K562 (cell line): ENCODE results near the gene KPTN. TPM values are rescaled to one million over a fixed set of nuclear protein-coding genes. Genes with fewer than 3 reads are reported as not detected.

Source experiments
- ATAC-seq: fragments of 200-7000 bp; cut with Tn5 transposase; 3 replicates; pipeline ENCODE4 v1.9.1; 2020; ENCODE audit warnings: moderate library complexity
- BruUV-seq: library from RNA; stranded (reverse); fragments of 400-500 nt; replicated peaks from 2 replicates; lab custom pipeline; 2021; lab: Mats Ljungman, UMichigan
- CTCF ChIA-PET: fragments of 300-600 bp; formaldehyde crosslinking; extraction: SDS; loops from one replicate; lab custom pipeline; 2021; ENCODE audit warnings: low intra/inter-chr PET ratio; lab: Yijun Ruan, JAX
- POLR2A ChIA-PET: fragments of 300-600, 350-650 bp; sonication (Branson Sonifier 250); formaldehyde crosslinking; extraction: SDS; loops from one replicate; lab custom pipeline; 2021; ENCODE audit warnings: antibody characterized with exemption, inconsistent platforms; lab: Yijun Ruan, JAX
- DNase-seq, 4 experiments: peaks; one replicate each; pipeline versions ENCODE4 v3.0.0 to v3.0.0-alpha.2; 2011 to 2018; ENCODE audit warnings: low spot score in 3 of 4, mixed read lengths in 3 of 4; ENCODE audit errors: extremely low read depth in 1 of 4
- FAIRE-seq: peaks from 2 replicates; lab custom pipeline; 2011; peaks lifted over from hg19 to GRCh38; lab: Jason Lieb, UNC
- H2AFZ ChIP-seq: 2 replicates; pipeline ENCODE4 v1.6.0; 2011; ENCODE audit warnings: low read depth, low read length, control low read depth, inconsistent platforms
- H3K27ac ChIP-seq: fragments of 200-600 bp; 3 replicates; pipeline ENCODE4 v1.8.0; 2011; ENCODE audit warnings: low read depth, mild to moderate bottlenecking, control low read depth, inconsistent platforms, low read length, moderate library complexity, mixed read lengths; ENCODE audit errors: extremely low read depth
- H3K27me3 ChIP-seq, 2 experiments: fragments of 300-600 bp in 1 of 2; 2 replicates in 1 of 2; 3 replicates in 1 of 2; pipeline versions ENCODE4 v1.6.0 to v1.8.0; 2011; ENCODE audit warnings: inconsistent platforms in 2 of 2, low read length in 2 of 2, mild to moderate bottlenecking in 1 of 2, mixed read lengths in 1 of 2, moderate library complexity in 1 of 2; ENCODE audit not compliant: control insufficient read depth in 2 of 2, insufficient read depth in 2 of 2
- H3K36me3 ChIP-seq: fragments of 300-600 bp; 3 replicates; pipeline ENCODE4 v1.8.0; 2011; ENCODE audit warnings: mild to moderate bottlenecking, low read length, inconsistent platforms; ENCODE audit not compliant: control insufficient read depth, insufficient read depth
- H3K4me1 ChIP-seq, 2 experiments: fragments of 200-600 bp in 1 of 2; replicated peaks in 1 of 2; 2 replicates in 1 of 2; 3 replicates in 1 of 2; pipeline versions ENCODE4 v1.5.1 to v1.8.0; 2011; ENCODE audit warnings: inconsistent platforms in 2 of 2, low read length in 2 of 2, mild to moderate bottlenecking in 1 of 2, mixed read lengths in 1 of 2, moderate library complexity in 1 of 2; ENCODE audit not compliant: control insufficient read depth in 2 of 2, insufficient read depth in 2 of 2
- H3K4me2 ChIP-seq: 2 replicates; pipeline ENCODE4 v1.6.1; 2011; ENCODE audit warnings: low read length, control low read depth, inconsistent platforms, mixed read lengths; ENCODE audit not compliant: insufficient read depth
- H3K4me3 ChIP-seq: fragments of 200-600 bp; sonication (generic), shearing (Covaris generic); 2 replicates; pipeline ENCODE4 v1.5.1; 2016; ENCODE audit warnings: control low read depth, inconsistent platforms
- H3K79me2 ChIP-seq: fragments of 200-600 bp; 3 replicates; pipeline ENCODE4 v1.8.0; 2011; ENCODE audit warnings: low read length, inconsistent platforms; ENCODE audit not compliant: control insufficient read depth, insufficient read depth
- H3K9ac ChIP-seq, 2 experiments: 2 replicates each; pipeline versions ENCODE4 v1.6.0 to v1.6.1; 2011; ENCODE audit warnings: low read depth in 2 of 2, low read length in 2 of 2, control low read depth in 1 of 2, inconsistent platforms in 1 of 2, mild to moderate bottlenecking in 1 of 2, mixed read lengths in 1 of 2; ENCODE audit not compliant: insufficient read depth in 1 of 2
- H3K9me1 ChIP-seq: one replicate; pipeline ENCODE4 v1.6.0; 2011; ENCODE audit warnings: inconsistent platforms, mild to moderate bottlenecking, low read length, moderate library complexity; ENCODE audit not compliant: control insufficient read depth, insufficient read depth
- H3K9me3 ChIP-seq: replicated peaks from 2 replicates; pipeline ENCODE4 v1.5.1; 2011; ENCODE audit warnings: low read depth, low read length, inconsistent platforms; ENCODE audit not compliant: control insufficient read depth, insufficient read depth
- H4K20me1 ChIP-seq: replicated peaks from 2 replicates; pipeline ENCODE4 v1.6.1; 2011; ENCODE audit warnings: low read length, inconsistent platforms, mixed read lengths; ENCODE audit not compliant: control insufficient read depth, insufficient read depth
- E4F1 ChIP-seq: fragments of 250-450 bp; sonication (Bioruptor Pico); IDR thresholded peaks from 2 replicates; pipeline ENCODE4 v1.5.0; 2021; ENCODE audit warnings: mild to moderate bottlenecking, borderline replicate concordance
- REST ChIP-seq, 2 experiments: fragments of 450-650 bp; formaldehyde crosslinking in 1 of 2; IDR thresholded peaks; 2 replicates each; pipeline versions ENCODE4 v1.4.0 to v1.6.1; 2014 to 2020; ENCODE audit warnings: mild to moderate bottlenecking in 2 of 2, borderline replicate concordance in 1 of 2, low read depth in 1 of 2
- WGBS: fragments of 100-300 bp; shearing (Covaris generic); methylation state at CpG from one replicate; pipeline ENCODE4 v1.1.6; 2016; ENCODE audit warnings: low coverage, mixed read lengths; ENCODE audit not compliant: insufficient coverage; ENCODE audit errors: missing lambda C conversion rate; 5-methylcytosine and 5-hydroxymethylcytosine counted together
- in situ Hi-C: fragments of 300-500 bp; cut with MboI; formaldehyde crosslinking; loops from 4 replicates; pipeline ENCODE4 v1.15.0; 2018; ENCODE audit warnings: inconsistent platforms, mixed read lengths
- intact Hi-C: fragments of 100-400 bp; cut with micrococcal nuclease; formaldehyde crosslinking; loops from 2 replicates; pipeline ENCODE4 v1.14.2; 2022
- polyA plus RNA-seq, 8 experiments: library from polyadenylated mRNA; depleted of rRNA in 4 of 8; stranded (reverse) in 5 of 8; unstranded in 3 of 8; fragments of >200 nt; fragmentation: Nextera tagmentation in 2 of 8; fragmentation: Illumina TruSeq in 1 of 8; extraction: Ambion mirVana in 2 of 8; extraction: Trizol in 1 of 8; gene quantifications; 2 replicates each; pipeline versions ENCODE4 v1.2.1 to v1.2.3, GENCODE V29; 2011 to 2014; ENCODE audit warnings: inconsistent platforms in 1 of 8, missing spikeins in 1 of 8
- total RNA-seq, 7 experiments: library from RNA; depleted of rRNA in 6 of 7; stranded (reverse); fragments of >200 nt in 6 of 7; fragmentation: Illumina TruSeq in 2 of 7; extraction: Trizol in 2 of 7; gene quantifications; 2 replicates each; pipeline versions ENCODE4 v1.2.1 to v1.2.3, GENCODE V29; 2011 to 2021; ENCODE audit warnings: low replicate concordance in 1 of 7
- TF ChIP-seq, protein P1 (sequence below): fragments of 250-450 bp; sonication (Bioruptor Pico); IDR thresholded peaks from 2 replicates; pipeline ENCODE4 v1.5.0; 2021

KPTN gene
- total and polyA plus RNA-seq, 9 of the 15 experiments (the other 6 are each of a cell fraction or from before 2014, with no cell fraction given) = 0.56 to 18.2 (median 8.5) TPM

- no peaks in the 10 kb centered on the region for H3K9me1 ChIP-seq
- FAIRE-seq (no peak), ATAC-seq (no peak), DNase-seq (no peak)
- no peaks in the 10 kb centered on the region for H3K27me3 ChIP-seq
- no peak overlapping the region for H3K27ac ChIP-seq
- no peak overlapping the region for H2AFZ ChIP-seq
- in situ Hi-C loops = no loop called here
- peaks cover 54% of the 10 kb centered on the region for H3K79me2 ChIP-seq
- H3K4me2 ChIP-seq = no peak overlapping the region
- peak overlapping the region in 1 of 2 experiments; percentile 87; a peak in 2 of 4 replicates for H3K9ac ChIP-seq
- intact Hi-C loops = no loop called here
- no peaks in the 10 kb centered on the region for H3K9me3 ChIP-seq
- ChIA-PET POLR2A (interaction anchor here (0.6 to 1.7 kb wide), 5 partner anchors 8 to 70 kb away, joined by 3 to 6 read pairs (median 3); no protein-coding TSS in a partner anchor), CTCF (no interaction called here)
- 57% methylated on average over 6 of the region's 6 CpGs for WGBS
- peaks cover 11% of the 10 kb centered on the region for H4K20me1 ChIP-seq
- H3K36me3 ChIP-seq = peaks cover 65% of the 10 kb centered on the region
- TF ChIP-seq REST (IDR thresholded peaks at IDR 0.05; ENCODE audit: borderline replicate concordance) = peak; percentile 68
- TF ChIP-seq REST (CRISPR knock-in tag; IDR thresholded peaks at IDR 0.05; ENCODE audit: low read depth) = no peak
- no peak for TF ChIP-seq E4F1 (CRISPR knock-in tag)
- TF ChIP-seq, protein P1, sequence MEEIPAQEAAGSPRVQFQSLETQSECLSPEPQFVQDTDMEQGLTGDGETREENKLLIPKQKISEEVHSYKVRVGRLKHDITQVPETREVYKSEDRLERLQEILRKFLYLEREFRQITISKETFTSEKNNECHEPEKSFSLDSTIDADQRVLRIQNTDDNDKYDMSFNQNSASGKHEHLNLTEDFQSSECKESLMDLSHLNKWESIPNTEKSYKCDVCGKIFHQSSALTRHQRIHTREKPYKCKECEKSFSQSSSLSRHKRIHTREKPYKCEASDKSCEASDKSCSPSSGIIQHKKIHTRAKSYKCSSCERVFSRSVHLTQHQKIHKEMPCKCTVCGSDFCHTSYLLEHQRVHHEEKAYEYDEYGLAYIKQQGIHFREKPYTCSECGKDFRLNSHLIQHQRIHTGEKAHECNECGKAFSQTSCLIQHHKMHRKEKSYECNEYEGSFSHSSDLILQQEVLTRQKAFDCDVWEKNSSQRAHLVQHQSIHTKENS (CRISPR knock-in tag) = no peak
- no peak overlapping the region for H3K4me3 ChIP-seq
- BruUV-seq = no TSS peak
- peaks cover 0 to 28% of the 10 kb centered on the region in 2 experiments; a peak in 3 of 5 replicates for H3K4me1 ChIP-seq
These were observed 23.0 kb upstream of the KPTN start for GRCh38 chr19:47507012-47507411.
